ENCODE measurements around the gene ZNF524. TPM values are rescaled to one million over a fixed set of nuclear protein-coding genes. Genes with fewer than 3 reads are reported as not detected.

Gene ZNF524
- total RNA-seq, 1 donor from 2014 or later, result 2.9 TPM

DNA sequence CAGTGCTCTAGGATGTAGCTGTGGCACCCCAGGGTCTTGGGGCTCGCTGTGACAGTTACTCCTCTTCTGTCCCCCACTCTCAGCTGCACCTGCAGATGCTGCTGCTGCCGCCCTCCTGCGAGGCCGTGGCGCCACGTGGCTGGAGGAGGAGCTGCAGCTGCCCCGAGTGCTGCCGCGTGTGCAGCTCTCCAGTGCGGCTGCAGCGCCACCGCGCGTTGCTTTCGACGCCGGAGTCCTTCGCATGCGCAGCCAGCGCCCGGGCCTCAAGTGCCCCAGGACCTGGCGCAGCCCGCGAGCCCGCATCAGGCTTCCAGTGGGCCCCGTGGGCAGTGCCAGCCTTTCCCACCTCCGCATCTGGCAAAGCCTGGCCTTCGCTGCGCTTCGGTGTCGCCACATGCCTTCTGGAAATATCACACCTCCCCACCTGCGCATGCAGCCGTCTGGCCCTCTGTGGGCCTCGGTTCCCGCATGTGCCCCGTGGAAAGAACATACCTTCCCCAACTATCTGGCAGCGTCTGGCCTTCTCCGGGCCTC lies 40.0 kb downstream of the ZNF524 start:
- peak; percentile 61 to 71 for DNase-seq (ENCODE audit: low spot score in 2 of 2)

GRCh38 chr19:55640577-55641425 lies 40.7 kb downstream of the ZNF524 start, which contains the start of gene ZNF580:
Gene ZNF580, plus strand, starts transcription at chr19:55641002. Its CDS starts 1,507 bp downstream, at chr19:55642509.
- no peak for FAIRE-seq
- peak; percentile 82 to 87 for DNase-seq (ENCODE audit: low spot score in 2 of 2)

More for the DNA sequence above, 40.0 kb downstream of the ZNF524 start:
- no peak for FAIRE-seq

DNA sequence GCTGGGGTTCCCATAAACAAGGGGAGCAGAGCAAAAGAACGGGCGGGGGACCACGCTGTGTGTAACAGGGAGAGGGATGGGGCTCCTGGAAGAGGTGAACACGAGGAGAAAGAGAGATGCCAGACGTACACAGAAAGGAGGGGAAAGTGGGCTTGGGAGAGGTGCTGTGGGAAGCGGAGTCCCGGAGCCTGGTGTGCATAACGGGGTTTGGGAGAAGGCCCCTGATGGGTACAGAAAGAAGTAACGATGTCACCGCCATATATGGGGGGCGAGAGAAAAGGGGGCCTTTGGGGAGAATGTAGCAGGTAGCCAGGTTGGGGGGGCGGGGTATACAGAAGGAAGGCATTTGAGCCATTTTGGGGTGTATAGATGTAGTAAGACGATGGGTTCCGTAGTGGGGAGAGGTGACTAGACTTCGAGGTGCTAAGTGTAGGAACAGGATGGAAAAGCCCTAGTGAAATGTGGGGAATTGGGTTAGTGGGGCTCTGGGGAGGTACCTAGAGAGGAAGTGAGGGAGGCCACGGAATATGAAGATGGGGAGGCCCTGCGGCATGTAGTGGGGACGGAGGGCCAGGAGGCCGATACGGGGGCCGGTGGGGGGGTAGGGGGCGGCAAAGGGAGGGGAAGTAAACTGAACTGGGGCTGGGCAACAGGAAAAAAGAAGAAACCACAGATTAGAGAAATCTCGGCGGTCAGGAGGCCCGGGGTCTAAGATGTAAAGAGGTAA lies 41.5 kb downstream of the ZNF524 start:
- no peak for DNase-seq (ENCODE audit: low spot score in 2 of 2)
- no peak for FAIRE-seq

- FAIRE-seq (no peak), DNase-seq (ENCODE audit: low spot score in 2 of 2) (no peak)
Measured at GRCh38 chr19:55642153-55643002, 42.3 kb downstream of the ZNF524 start.

GRCh38 chr19:55643003-55643886 lies 43.2 kb downstream of the ZNF524 start, which contains the start of gene ZNF581:
Gene ZNF581, plus strand, starts transcription at chr19:55643649. Its CDS starts 923 bp downstream, at chr19:55644572.
- DNase-seq (ENCODE audit: low spot score in 2 of 2), result peak; percentile 80 to 92
- FAIRE-seq, result no peak

DNA sequence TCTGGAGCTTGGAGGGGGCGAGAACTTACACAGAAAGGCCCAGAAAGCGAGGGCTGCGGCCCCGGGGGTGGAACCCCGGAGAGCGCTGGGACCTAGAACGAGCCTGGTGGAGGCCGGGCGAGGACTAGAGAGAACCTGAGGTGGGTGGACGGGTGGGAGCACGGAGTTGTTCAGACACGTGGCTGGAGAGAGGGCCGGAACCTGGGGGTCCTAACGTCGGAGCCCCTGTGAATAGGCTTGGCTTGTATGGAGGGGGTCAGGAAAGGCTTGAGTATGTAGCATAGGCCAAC lies 43.7 kb downstream of the ZNF524 start:
- DNase-seq (ENCODE audit: low spot score in 2 of 2) (no peak), FAIRE-seq (no peak)

- FAIRE-seq, result no peak
Measured at GRCh38 chr19:55644191-55644833, 44.2 kb downstream of the ZNF524 start.

DNA sequence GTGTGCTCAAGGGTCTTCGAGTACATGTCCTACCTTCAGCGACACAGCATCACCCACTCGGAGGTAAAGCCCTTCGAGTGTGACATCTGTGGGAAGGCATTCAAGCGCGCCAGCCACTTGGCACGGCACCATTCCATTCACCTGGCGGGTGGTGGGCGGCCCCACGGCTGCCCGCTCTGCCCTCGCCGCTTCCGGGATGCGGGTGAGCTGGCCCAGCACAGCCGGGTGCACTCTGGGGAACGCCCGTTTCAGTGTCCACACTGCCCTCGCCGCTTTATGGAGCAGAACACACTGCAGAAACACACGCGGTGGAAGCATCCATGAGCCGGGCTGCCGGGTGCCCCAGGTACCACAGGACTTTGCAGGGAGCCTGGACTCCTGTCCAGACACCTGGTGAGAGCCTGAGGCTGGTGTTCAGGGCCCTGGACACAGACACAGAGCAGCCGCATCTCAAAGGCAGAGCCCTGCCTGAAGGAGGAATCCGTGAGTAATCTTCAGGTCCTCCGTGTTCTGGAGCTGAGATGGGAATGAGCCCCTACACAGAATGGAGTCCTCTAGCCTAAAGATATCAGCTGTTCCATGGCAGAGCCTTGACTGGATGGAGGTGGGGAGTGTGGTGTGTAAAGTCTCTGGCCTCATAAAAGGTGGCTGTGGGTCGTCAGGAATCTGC lies 44.9 kb downstream of the ZNF524 start:
- no peak for FAIRE-seq

More at GRCh38 chr19:55644191-55644833, 44.2 kb downstream of the ZNF524 start:
- no peak for DNase-seq (ENCODE audit: low spot score in 2 of 2)

DNA sequence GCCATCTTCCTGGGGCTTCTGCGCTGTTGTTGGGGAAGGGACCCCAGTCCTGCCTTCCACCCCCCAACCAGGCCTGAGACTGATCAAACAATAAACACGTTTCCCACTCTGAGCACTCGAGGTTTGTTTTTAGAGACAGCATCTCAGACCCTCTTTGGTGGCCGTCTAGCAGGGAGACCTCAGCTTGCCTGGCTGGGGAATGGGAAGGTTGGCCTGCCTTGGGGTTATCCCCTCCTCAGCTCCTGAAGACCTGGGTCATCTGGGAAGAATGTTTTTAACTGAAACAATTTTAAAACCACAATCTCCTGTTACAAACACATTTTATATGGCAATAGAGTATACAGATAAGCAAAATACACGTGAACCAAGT lies 45.4 kb downstream of the ZNF524 start:
- DNase-seq (ENCODE audit: low spot score in 2 of 2) (no peak), FAIRE-seq (no peak)

More for the DNA sequence above, 44.9 kb downstream of the ZNF524 start:
- no peak for DNase-seq (ENCODE audit: low spot score in 2 of 2)

DNA sequence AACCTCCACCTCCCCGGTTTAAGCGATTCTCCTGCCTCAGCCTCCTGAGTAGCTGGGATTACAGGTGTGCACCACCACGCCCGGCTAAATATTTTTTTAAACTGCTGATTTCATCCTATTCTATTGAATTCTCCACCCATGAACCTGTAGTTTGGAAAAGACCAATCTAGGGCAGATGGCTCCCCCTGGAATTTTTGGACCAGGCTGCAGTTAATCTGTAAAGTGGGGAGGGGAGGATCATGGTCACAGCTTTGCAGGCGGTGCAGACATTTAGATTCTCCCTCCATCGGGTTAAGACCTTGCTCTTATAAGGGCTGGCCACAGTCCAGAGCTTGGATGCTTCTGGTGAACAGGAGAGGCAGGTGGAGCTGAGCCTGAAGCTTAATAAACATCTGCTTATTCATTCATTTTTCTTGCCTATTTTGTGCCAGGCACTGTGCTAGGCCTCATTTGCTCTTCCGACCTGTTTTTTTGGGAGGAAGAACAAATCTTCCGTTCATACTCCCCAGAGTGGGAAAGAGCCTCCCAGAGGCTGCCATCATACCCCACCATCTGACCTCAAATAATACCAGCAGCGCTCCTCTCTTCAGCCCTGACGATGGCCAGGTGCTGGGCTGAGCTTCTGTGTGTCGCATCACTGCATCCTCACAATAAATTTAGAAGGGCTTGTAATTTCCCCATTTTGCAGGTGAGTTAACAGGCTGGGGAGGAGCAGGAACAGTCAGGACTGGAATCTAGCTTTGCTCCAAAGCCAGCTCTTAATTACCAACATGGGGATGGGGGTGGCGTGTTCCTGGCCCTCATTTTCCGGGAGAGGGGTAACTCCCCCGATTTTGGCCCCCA lies 47.0 kb downstream of the ZNF524 start:
- FAIRE-seq (no peak), DNase-seq (ENCODE audit: low spot score in 2 of 2) (no peak)

- no peak for FAIRE-seq
- peak; percentile 78 to 82 for DNase-seq (ENCODE audit: low spot score in 2 of 2)
Measured at GRCh38 chr19:55647732-55648584, 47.9 kb downstream of the ZNF524 start, which contains the start of gene CCDC106. Gene CCDC106, plus strand, starts transcription at chr19:55648212. Its CDS starts 835 bp downstream, at chr19:55649047.

DNA sequence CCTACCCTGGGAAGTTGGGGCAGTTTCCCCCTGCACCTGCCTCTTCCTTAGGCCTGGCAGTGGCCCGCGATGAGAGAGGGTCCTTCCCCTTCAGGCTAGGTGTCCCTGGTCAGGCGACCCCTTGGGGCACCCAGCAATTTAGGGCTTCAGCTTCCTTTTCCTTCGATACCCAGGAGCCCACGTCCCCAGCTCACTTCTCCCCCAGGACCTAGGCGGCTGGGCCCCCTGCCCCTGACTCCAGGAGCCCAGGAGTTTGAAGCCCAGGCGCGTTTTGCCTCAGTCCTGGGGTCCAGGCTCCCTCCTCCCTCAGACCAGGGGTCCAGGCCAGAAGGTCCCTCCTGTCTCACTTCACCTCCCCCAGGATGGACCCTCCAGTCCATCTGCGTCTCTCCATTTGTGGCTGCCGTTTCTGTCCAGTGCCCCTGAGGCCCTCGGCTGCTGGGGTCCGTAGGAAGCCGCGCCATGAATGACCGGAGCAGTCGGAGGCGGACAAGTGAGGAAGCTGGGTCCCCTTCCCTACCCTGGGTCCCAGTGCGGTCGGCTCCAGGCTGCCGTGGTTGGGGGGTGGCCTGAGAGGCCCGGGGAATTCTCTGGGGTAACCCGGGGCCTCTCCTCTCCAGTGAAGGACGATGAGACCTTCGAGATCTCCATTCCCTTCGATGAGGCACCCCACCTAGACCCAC lies 48.6 kb downstream of the ZNF524 start:
- DNase-seq (ENCODE audit: low spot score in 2 of 2), result no peak
- FAIRE-seq, result no peak

- no peak for FAIRE-seq
Measured at GRCh38 chr19:55649268-55650125, 49.4 kb downstream of the ZNF524 start.

GRCh38 chr19:55650126-55650557 lies 50.1 kb downstream of the ZNF524 start:
- no peak for FAIRE-seq
- no peak for DNase-seq (ENCODE audit: low spot score in 2 of 2)

More at GRCh38 chr19:55649268-55650125, 49.4 kb downstream of the ZNF524 start:
- no peak for DNase-seq (ENCODE audit: low spot score in 2 of 2)

All from frontal cortex (tissue), 4 donors.